Panc1 (cell line): Measurements from ENCODE around the gene ZFX. TPM values are rescaled to one million over a fixed set of nuclear protein-coding genes. Genes with fewer than 3 reads are reported as not detected.

ENCODE experiments used
- ATAC-seq: fragments of 200-7000 bp; cut with Tn5 transposase; 2 replicates; pipeline ENCODE4 v1.9.1; 2020; ENCODE audit warnings: mild to moderate bottlenecking, moderate library complexity
- BruUV-seq: library from RNA; stranded (reverse); fragments of 400-500 nt; replicated peaks from 2 replicates; lab custom pipeline; 2021; lab: Mats Ljungman, UMichigan
- CTCF ChIA-PET: fragments of 300-600 bp; sonication (Branson Sonifier 250); formaldehyde crosslinking; loops from one replicate; lab custom pipeline; 2022; ENCODE audit warnings: antibody characterized with exemption; lab: Charles Lee
- POLR2A ChIA-PET: fragments of 300-600 bp; sonication (Branson Sonifier 250); formaldehyde crosslinking; loops from one replicate; lab custom pipeline; 2022; ENCODE audit warnings: antibody characterized with exemption; lab: Charles Lee
- DNase-seq: peaks from one replicate; pipeline ENCODE4 v3.0.0-alpha.2; 2010; ENCODE audit warnings: low read depth, low spot score
- H3K27ac ChIP-seq: 2 replicates; pipeline ENCODE4 v1.5.1; 2011; ENCODE audit warnings: mild to moderate bottlenecking, low read length, inconsistent platforms
- H3K27me3 ChIP-seq: fragments of 200-500 bp; sonication (Bioruptor generic); 2 replicates; pipeline ENCODE4 v1.6.0; 2014; ENCODE audit warnings: low read length, inconsistent platforms; ENCODE audit not compliant: control insufficient read depth, insufficient read depth
- H3K36me3 ChIP-seq: fragments of 200-500 bp; sonication (Bioruptor generic); 2 replicates; pipeline ENCODE4 v1.5.1; 2014; ENCODE audit warnings: inconsistent platforms, mild to moderate bottlenecking, low read length, moderate library complexity; ENCODE audit not compliant: control insufficient read depth, insufficient read depth
- H3K4me1 ChIP-seq: 2 replicates; pipeline ENCODE4 v1.5.1; 2011; ENCODE audit warnings: inconsistent platforms, mild to moderate bottlenecking, low read length, moderate library complexity; ENCODE audit not compliant: control insufficient read depth, insufficient read depth
- H3K4me3 ChIP-seq, 2 experiments: 2 replicates each; pipeline ENCODE4 v1.5.1; 2011 to 2012; ENCODE audit warnings: low read depth in 2 of 2, low read length in 2 of 2, mild to moderate bottlenecking in 2 of 2, inconsistent platforms in 1 of 2, moderate library complexity in 1 of 2
- H3K9me3 ChIP-seq: fragments of 200-500 bp; sonication (Bioruptor generic); 2 replicates; pipeline ENCODE4 v1.5.1; 2014; ENCODE audit warnings: low read depth, mild to moderate bottlenecking, inconsistent platforms, low read length, moderate library complexity; ENCODE audit not compliant: control insufficient read depth, insufficient read depth
- POLR2AphosphoS5 ChIP-seq: IDR thresholded peaks from 2 replicates; pipeline ENCODE4 v1.6.1; 2012; ENCODE audit warnings: mild to moderate bottlenecking, low read depth, low read length, moderate library complexity
- SIN3A ChIP-seq: IDR thresholded peaks from 2 replicates; pipeline ENCODE4 v1.6.1; 2012; ENCODE audit warnings: low read depth, mild to moderate bottlenecking, low read length, moderate library complexity, borderline replicate concordance; ENCODE audit not compliant: insufficient read depth
- TCF7L2 ChIP-seq: IDR thresholded peaks from 2 replicates; pipeline ENCODE4 v1.6.1; 2011; ENCODE audit warnings: mild to moderate bottlenecking, low read depth, low read length, inconsistent platforms
- in situ Hi-C: cut with HindIII; loops from 2 replicates; pipeline ENCODE4 v1.10.0; 2016; ENCODE audit warnings: low sequenced_read_pairs, low pct_unique_long_range_greater_than_20kb
- intact Hi-C: fragments of 100-400 bp; cut with micrococcal nuclease; formaldehyde crosslinking; loops from one replicate; pipeline ENCODE4 v1.10.0; 2022; ENCODE audit not compliant: unreplicated experiment
- total RNA-seq: library from RNA; stranded (reverse); gene quantifications from one replicate; pipeline ENCODE4 v1.2.1, GENCODE V29; 2021; ENCODE audit not compliant: unreplicated experiment
- TF ChIP-seq, protein P1 (sequence below): fragments of 450-650 bp; IDR thresholded peaks from 2 replicates; pipeline ENCODE4 v1.5.1; 2017; ENCODE audit warnings: mild to moderate bottlenecking
- TF ChIP-seq, protein P2 (sequence below), 2 experiments: IDR thresholded peaks; 2 replicates each; pipeline ENCODE4 v1.6.1; 2011 to 2012; ENCODE audit warnings: low read depth in 2 of 2, control low read depth in 1 of 2, low read length in 1 of 2, mild to moderate bottlenecking in 1 of 2, moderate library complexity in 1 of 2; ENCODE audit not compliant: insufficient read depth in 1 of 2

Gene ZFX
- total RNA-seq, 1 experiment from 2014 or later: 38.7 TPM

DNA sequence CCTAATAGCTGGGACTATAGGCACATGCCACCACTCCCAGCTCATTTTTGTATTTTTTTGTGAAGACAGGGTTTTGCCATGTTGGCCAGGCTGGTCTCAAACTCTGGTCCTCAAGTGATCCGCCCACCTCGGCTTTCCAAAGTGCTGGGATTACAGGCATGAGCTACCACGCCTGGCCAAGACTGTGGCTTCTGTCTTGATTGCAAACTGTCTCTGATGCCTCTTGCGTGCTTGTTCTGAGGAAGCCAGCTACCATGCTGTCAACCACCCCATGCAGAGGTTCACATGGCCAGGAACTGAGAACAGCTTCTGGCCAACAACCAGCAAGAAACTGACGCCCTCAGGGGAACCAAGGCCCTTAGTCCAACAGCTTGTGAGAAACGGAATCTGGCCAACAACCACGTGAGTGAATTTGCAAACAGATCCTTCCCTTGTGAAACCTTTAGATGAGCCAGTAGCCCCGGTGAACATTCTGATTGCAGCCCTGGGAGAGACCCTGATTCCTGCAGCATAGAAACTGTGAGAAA is 93.2 kb downstream of the ZFX start:
- in situ Hi-C loops: no loop called here
- H3K27me3 ChIP-seq: no peaks in the 10 kb centered on the region
- DNase-seq (no peak), ATAC-seq (peak; percentile 51; the same call in 1 of the 2 replicates)
- no peak overlapping the region for H3K4me3 ChIP-seq
- H3K9me3 ChIP-seq: no peaks in the 10 kb centered on the region
- no peak overlapping the region for H3K27ac ChIP-seq
- no peaks in the 10 kb centered on the region for H3K36me3 ChIP-seq
- CTCF ChIA-PET: interaction anchor here (0.7 kb wide), 1 partner anchor 9 kb away, joined by 9 read pairs; no protein-coding TSS in a partner anchor
- intact Hi-C loops: loop anchor here (10.0 kb wide), 1 partner anchor 158 kb away; no protein-coding TSS in a partner anchor
- H3K4me1 ChIP-seq: no peaks in the 10 kb centered on the region; the same call in 1 of the 2 replicates
- no TSS peak for BruUV-seq
- TF ChIP-seq POLR2AphosphoS5: no peak
- TF ChIP-seq, protein P1, sequence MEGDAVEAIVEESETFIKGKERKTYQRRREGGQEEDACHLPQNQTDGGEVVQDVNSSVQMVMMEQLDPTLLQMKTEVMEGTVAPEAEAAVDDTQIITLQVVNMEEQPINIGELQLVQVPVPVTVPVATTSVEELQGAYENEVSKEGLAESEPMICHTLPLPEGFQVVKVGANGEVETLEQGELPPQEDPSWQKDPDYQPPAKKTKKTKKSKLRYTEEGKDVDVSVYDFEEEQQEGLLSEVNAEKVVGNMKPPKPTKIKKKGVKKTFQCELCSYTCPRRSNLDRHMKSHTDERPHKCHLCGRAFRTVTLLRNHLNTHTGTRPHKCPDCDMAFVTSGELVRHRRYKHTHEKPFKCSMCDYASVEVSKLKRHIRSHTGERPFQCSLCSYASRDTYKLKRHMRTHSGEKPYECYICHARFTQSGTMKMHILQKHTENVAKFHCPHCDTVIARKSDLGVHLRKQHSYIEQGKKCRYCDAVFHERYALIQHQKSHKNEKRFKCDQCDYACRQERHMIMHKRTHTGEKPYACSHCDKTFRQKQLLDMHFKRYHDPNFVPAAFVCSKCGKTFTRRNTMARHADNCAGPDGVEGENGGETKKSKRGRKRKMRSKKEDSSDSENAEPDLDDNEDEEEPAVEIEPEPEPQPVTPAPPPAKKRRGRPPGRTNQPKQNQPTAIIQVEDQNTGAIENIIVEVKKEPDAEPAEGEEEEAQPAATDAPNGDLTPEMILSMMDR: no peak
- POLR2A ChIA-PET: interaction anchor here (0.5 kb wide), 1 partner anchor 165 kb away, joined by 4 read pairs; no protein-coding TSS in a partner anchor

DNA sequence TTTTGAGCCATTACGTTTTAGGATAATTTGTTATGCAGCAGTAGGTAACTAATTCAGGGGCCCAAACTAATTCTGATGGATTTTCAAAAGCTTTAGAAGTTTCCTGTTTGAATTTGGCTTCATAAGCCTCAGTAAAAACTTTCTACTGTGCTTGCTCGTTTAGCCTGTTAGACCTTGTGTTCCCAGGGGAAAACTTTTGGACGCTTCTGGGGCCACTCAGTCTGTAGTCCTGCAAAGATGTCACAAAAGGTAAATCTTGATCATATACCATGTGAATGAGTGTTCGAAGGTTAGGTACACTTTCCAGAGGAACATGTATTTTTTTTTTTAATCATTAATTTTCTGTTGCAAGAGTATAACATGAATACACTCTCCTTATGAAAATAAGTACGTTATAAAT is 93.7 kb downstream of the ZFX start:
- ChIA-PET CTCF (no interaction called here), POLR2A (no interaction called here)
- ATAC-seq (no peak), DNase-seq (no peak)
- Histone ChIP-seq H3K9me3 (no peaks in the 10 kb centered on the region), H3K4me1 (no peaks in the 10 kb centered on the region; the same call in 1 of the 2 replicates), H3K27ac (no peak overlapping the region), H3K36me3 (no peaks in the 10 kb centered on the region), H3K27me3 (no peaks in the 10 kb centered on the region), H3K4me3 (no peak overlapping the region)
- in situ Hi-C loops (no loop called here), intact Hi-C loops (loop anchor here (10.0 kb wide), 1 partner anchor 158 kb away; no protein-coding TSS in a partner anchor)
- TF ChIP-seq POLR2AphosphoS5 (no peak), TCF7L2 (no peak), SIN3A (no peak)
- TF ChIP-seq, protein P2, sequence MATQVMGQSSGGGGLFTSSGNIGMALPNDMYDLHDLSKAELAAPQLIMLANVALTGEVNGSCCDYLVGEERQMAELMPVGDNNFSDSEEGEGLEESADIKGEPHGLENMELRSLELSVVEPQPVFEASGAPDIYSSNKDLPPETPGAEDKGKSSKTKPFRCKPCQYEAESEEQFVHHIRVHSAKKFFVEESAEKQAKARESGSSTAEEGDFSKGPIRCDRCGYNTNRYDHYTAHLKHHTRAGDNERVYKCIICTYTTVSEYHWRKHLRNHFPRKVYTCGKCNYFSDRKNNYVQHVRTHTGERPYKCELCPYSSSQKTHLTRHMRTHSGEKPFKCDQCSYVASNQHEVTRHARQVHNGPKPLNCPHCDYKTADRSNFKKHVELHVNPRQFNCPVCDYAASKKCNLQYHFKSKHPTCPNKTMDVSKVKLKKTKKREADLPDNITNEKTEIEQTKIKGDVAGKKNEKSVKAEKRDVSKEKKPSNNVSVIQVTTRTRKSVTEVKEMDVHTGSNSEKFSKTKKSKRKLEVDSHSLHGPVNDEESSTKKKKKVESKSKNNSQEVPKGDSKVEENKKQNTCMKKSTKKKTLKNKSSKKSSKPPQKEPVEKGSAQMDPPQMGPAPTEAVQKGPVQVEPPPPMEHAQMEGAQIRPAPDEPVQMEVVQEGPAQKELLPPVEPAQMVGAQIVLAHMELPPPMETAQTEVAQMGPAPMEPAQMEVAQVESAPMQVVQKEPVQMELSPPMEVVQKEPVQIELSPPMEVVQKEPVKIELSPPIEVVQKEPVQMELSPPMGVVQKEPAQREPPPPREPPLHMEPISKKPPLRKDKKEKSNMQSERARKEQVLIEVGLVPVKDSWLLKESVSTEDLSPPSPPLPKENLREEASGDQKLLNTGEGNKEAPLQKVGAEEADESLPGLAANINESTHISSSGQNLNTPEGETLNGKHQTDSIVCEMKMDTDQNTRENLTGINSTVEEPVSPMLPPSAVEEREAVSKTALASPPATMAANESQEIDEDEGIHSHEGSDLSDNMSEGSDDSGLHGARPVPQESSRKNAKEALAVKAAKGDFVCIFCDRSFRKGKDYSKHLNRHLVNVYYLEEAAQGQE (IDR thresholded peaks at IDR 0.05; ENCODE audit: insufficient read depth in 1 of 2, low read depth in 2 of 2, low read length in 1 of 2): no peak
- TF ChIP-seq, protein P1: no peak
- no TSS peak for BruUV-seq
